HUES48 (cell line): ENCODE data around the gene PDK2.
A peak's percentile ranks its signal among the peaks of the same experiment; 100 is the strongest.

Experiments used
- H3K27ac ChIP-seq: one replicate; pipeline ENCODE4 v1.7.0; 2013; ENCODE audit warnings: low read depth, low read length, inconsistent platforms
- H3K27me3 ChIP-seq: 2 replicates; pipeline ENCODE4 v1.6.1; 2013; ENCODE audit warnings: mild to moderate bottlenecking, low read length; ENCODE audit not compliant: control insufficient read depth, insufficient read depth
- H3K36me3 ChIP-seq: 2 replicates; pipeline ENCODE4 v1.6.1; 2013; ENCODE audit warnings: low read length; ENCODE audit not compliant: control insufficient read depth, insufficient read depth
- H3K4me1 ChIP-seq: 2 replicates; pipeline ENCODE4 v1.6.1; 2013; ENCODE audit warnings: mild to moderate bottlenecking, low read length; ENCODE audit not compliant: control insufficient read depth, insufficient read depth
- H3K4me3 ChIP-seq: 2 replicates; pipeline ENCODE4 v1.5.1; 2013; ENCODE audit warnings: mild to moderate bottlenecking, low read depth, low read length
- H3K9ac ChIP-seq: 2 replicates; pipeline ENCODE4 v1.6.1; 2013; ENCODE audit warnings: mild to moderate bottlenecking, low read depth, low read length, moderate library complexity
- H3K9me3 ChIP-seq: 2 replicates; pipeline ENCODE4 v1.6.1; 2013; ENCODE audit warnings: low read length; ENCODE audit not compliant: control insufficient read depth, insufficient read depth

The PDK2 gene

DNA sequence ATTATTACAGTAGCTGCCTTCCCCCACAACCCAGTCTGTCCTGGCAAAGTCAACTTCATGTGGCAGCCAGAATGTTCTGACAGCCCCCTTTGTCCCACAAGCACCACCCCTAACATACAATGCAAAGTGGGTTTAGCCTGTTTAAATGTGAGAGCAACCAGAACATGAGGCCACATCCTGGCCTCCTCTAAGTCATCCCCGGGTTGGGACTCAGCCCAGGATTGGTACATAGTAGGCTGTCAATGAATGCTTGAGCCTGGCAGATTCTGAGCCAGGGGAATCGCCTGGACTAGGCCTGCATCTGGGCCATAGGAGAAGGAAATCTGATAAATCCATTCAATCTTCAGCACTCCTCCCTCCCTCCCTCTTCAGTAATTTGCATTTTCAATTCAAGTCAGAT is 43.5 kb upstream of the PDK2 start:
- H3K27me3 ChIP-seq, result peaks cover 2% of the 10 kb centered on the region; the same call in 1 of the 2 replicates
- no peak overlapping the region for H3K4me3 ChIP-seq
- no peaks in the 10 kb centered on the region for H3K36me3 ChIP-seq
- peaks cover 26% of the 10 kb centered on the region for H3K4me1 ChIP-seq
- peak overlapping the region; percentile 76 for H3K27ac ChIP-seq
- no peaks in the 10 kb centered on the region for H3K9me3 ChIP-seq
- H3K9ac ChIP-seq, result no peak overlapping the region

GRCh38 chr17:50052241-50052796 is 42.8 kb upstream of the PDK2 start:
- Histone ChIP-seq H3K4me1 (peaks cover 30% of the 10 kb centered on the region), H3K4me3 (no peak overlapping the region), H3K27ac (no peak overlapping the region), H3K36me3 (no peaks in the 10 kb centered on the region), H3K9me3 (no peaks in the 10 kb centered on the region), H3K27me3 (peaks cover 9% of the 10 kb centered on the region), H3K9ac (no peak overlapping the region)

GRCh38 chr17:50052822-50053653 is 42.1 kb upstream of the PDK2 start:
- Histone ChIP-seq H3K9me3 (no peaks in the 10 kb centered on the region), H3K36me3 (no peaks in the 10 kb centered on the region), H3K27ac (no peak overlapping the region), H3K9ac (no peak overlapping the region), H3K27me3 (peaks cover 16% of the 10 kb centered on the region), H3K4me1 (peaks cover 31% of the 10 kb centered on the region), H3K4me3 (no peak overlapping the region)

GRCh38 chr17:50053654-50053960 is 41.5 kb upstream of the PDK2 start:
- Histone ChIP-seq H3K4me3 (no peak overlapping the region), H3K27ac (no peak overlapping the region), H3K9me3 (no peaks in the 10 kb centered on the region), H3K4me1 (peaks cover 31% of the 10 kb centered on the region), H3K9ac (no peak overlapping the region), H3K36me3 (no peaks in the 10 kb centered on the region), H3K27me3 (peaks cover 19% of the 10 kb centered on the region)

DNA sequence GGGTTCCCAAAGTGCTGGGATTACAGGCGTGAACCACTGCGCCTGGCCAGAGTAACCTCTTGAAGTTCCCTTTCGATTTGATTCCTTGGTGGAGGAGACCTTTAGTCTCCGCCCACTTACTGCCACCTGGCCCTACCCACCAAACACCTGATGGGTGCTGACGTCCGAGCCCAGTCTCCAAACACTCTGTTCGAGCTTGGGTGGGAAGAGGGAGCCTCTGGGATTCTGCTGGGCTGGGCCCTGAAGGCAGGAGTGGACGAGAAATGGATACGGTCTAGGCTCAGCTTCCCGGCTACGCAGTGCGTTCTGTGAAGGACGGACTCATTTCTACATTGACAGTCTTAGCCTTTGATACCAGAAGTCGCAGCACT is 40.1 kb upstream of the PDK2 start:
- Histone ChIP-seq H3K27ac (peak overlapping the region; percentile 64), H3K9ac (no peak overlapping the region)

DNA sequence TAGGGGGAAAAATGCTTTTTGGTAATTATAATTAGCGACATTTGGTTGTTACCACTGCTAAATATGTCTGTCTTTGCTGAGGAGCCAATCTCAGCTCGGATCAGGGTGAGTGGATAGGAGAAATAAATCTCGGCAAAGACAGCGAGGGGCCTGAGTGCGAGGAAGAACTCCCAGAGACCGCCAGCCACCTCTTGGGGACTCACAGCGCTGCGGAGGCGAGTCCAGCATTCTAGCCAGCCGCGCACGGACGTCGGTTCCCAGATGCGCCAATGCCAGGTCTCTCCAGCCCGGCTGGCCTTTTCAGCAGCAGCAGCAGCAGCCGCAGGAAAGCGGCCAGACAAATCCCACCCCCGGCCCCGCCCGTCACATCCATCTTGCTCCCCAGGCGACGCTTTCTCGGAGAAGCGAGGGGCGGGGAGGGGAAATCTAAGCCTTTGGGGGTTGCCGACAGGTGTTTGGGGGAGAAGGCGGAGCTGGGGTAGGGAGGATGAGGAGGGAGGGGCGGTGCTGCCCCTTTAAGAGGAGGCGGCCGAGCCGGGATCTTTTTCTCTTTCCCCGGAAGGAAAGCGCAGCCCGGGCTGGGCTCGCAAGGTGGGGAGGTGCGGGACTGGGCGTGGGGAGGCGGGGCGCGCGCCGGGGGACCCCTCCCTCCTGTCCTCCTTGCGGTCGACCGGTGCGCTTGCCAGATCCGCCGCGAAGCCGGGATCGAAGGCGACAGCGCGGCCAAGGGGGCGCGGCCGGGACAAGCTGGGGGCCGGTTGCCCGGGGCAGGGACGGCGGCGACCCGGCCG is 39.5 kb upstream of the PDK2 start, which contains the start of gene ITGA3:
TSS of gene ITGA3 (plus strand) at position 685 of the 791 bp plus-strand sequence. CDS start 330 bp downstream, outside the sequence.
- H3K9me3 ChIP-seq, result no peaks in the 10 kb centered on the region
- no peak within 1 kb of the TSS for H3K9ac ChIP-seq
- no peaks in the 10 kb centered on the region for H3K36me3 ChIP-seq
- H3K27me3 ChIP-seq, result peaks cover 19% of the 10 kb centered on the region
- peak within 1 kb of the TSS; percentile 77 for H3K4me3 ChIP-seq
- peaks cover 29% of the 10 kb centered on the region for H3K4me1 ChIP-seq
- peak within 1 kb of the TSS; percentile 64 for H3K27ac ChIP-seq

More for the DNA sequence above, 40.1 kb upstream of the PDK2 start:
- Histone ChIP-seq H3K36me3 (no peaks in the 10 kb centered on the region), H3K9me3 (no peaks in the 10 kb centered on the region), H3K4me1 (peaks cover 31% of the 10 kb centered on the region), H3K27me3 (peaks cover 19% of the 10 kb centered on the region), H3K4me3 (peak overlapping the region; percentile 77)

DNA sequence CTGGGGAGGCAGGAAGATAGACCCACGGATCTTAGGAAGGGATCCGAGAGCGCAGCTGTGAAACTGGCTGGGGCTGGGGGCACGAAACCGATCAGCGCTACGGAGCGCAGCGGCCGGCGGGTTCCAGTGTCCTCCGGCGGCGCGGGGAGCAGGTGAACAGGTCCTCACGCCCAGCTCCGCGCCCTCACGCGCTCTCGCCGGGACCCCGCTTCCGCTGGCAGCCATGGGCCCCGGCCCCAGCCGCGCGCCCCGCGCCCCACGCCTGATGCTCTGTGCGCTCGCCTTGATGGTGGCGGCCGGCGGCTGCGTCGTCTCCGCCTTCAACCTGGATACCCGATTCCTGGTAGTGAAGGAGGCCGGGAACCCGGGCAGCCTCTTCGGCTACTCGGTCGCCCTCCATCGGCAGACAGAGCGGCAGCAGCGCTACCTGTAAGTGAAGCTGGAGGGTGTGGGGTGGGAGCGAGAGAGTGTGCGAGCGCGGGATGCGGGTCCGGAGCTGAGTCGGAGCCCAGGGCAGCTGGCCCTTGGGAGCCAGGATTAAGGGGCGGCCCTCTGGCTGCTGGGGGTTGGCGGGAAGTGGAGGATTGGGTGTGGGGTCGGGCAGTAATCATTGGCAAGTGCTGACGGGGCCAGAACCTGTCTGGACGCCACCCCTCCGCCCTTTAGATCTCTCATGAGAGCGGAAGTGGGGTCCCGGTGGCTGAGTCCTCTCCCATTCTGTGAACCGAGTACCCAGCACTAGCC is 38.8 kb upstream of the PDK2 start:
- H3K36me3 ChIP-seq, result no peaks in the 10 kb centered on the region
- peak overlapping the region; percentile 77 for H3K4me3 ChIP-seq
- peak overlapping the region; percentile 27 for H3K27ac ChIP-seq
- no peaks in the 10 kb centered on the region for H3K9me3 ChIP-seq
- peaks cover 21% of the 10 kb centered on the region for H3K4me1 ChIP-seq
- peaks cover 19% of the 10 kb centered on the region for H3K27me3 ChIP-seq
- no peak overlapping the region for H3K9ac ChIP-seq

- no peaks in the 10 kb centered on the region for H3K9me3 ChIP-seq
- no peaks in the 10 kb centered on the region for H3K36me3 ChIP-seq
- no peak overlapping the region for H3K27ac ChIP-seq
- H3K4me1 ChIP-seq, result peaks cover 16% of the 10 kb centered on the region
- no peak overlapping the region for H3K9ac ChIP-seq
- peak overlapping the region; percentile 77 for H3K4me3 ChIP-seq
- peaks cover 19% of the 10 kb centered on the region for H3K27me3 ChIP-seq
Observed at GRCh38 chr17:50056961-50057330, 38.2 kb upstream of the PDK2 start.

GRCh38 chr17:50057521-50057991 is 37.6 kb upstream of the PDK2 start:
- H3K27ac ChIP-seq, result no peak overlapping the region
- H3K9me3 ChIP-seq, result no peaks in the 10 kb centered on the region
- H3K9ac ChIP-seq, result no peak overlapping the region
- H3K4me3 ChIP-seq, result peak overlapping the region; percentile 77
- peaks cover 9% of the 10 kb centered on the region for H3K4me1 ChIP-seq
- H3K27me3 ChIP-seq, result peaks cover 19% of the 10 kb centered on the region
- H3K36me3 ChIP-seq, result no peaks in the 10 kb centered on the region

GRCh38 chr17:50058296-50058953 is 36.7 kb upstream of the PDK2 start:
- H3K27ac ChIP-seq, result no peak overlapping the region
- peaks cover 19% of the 10 kb centered on the region for H3K27me3 ChIP-seq
- H3K4me3 ChIP-seq, result no peak overlapping the region
- H3K36me3 ChIP-seq, result no peaks in the 10 kb centered on the region
- H3K9ac ChIP-seq, result no peak overlapping the region
- H3K4me1 ChIP-seq, result 0 out of 2 replicates have a peak, but pooled peaks cover 6% of the 10 kb centered on the region
- H3K9me3 ChIP-seq, result no peaks in the 10 kb centered on the region
